HEK293T (cell line): ENCODE results near the gene ACBD6.

ENCODE experiments used
- ARNT ChIP-seq: fragments of 450-650 bp; IDR thresholded peaks from 2 replicates; pipeline ENCODE4 v1.6.1; 2017; ENCODE audit warnings: mild to moderate bottlenecking
- CTBP1 ChIP-seq: fragments of 450-650 bp; IDR thresholded peaks from 2 replicates; pipeline ENCODE4 v1.6.1; 2016; ENCODE audit warnings: borderline replicate concordance
- FOXA1 ChIP-seq: fragments of 450-650 bp; IDR thresholded peaks from 2 replicates; pipeline ENCODE4 v1.6.1; 2016; ENCODE audit warnings: mild to moderate bottlenecking
- FOXK2 ChIP-seq: fragments of 450-650 bp; IDR thresholded peaks from 2 replicates; pipeline ENCODE4 v1.6.1; 2016; ENCODE audit warnings: mild to moderate bottlenecking
- FOXM1 ChIP-seq: fragments of 450-650 bp; IDR thresholded peaks from 2 replicates; pipeline ENCODE4 v1.6.1; 2017; ENCODE audit warnings: mild to moderate bottlenecking, borderline replicate concordance
- HDGF ChIP-seq: fragments of 450-650 bp; IDR thresholded peaks from 2 replicates; pipeline ENCODE4 v1.6.1; 2017; ENCODE audit warnings: antibody characterized with exemption, borderline replicate concordance
- LEF1 ChIP-seq: fragments of 450-650 bp; IDR thresholded peaks from 2 replicates; pipeline ENCODE4 v1.6.1; 2017; ENCODE audit warnings: mild to moderate bottlenecking, borderline replicate concordance
- NFRKB ChIP-seq: fragments of 450-650 bp; IDR thresholded peaks from 2 replicates; pipeline ENCODE4 v1.6.1; 2016; ENCODE audit warnings: mild to moderate bottlenecking, moderate library complexity
- SP1 ChIP-seq: fragments of 450-650 bp; IDR thresholded peaks from 2 replicates; pipeline ENCODE4 v1.6.1; 2017
- SUZ12 ChIP-seq: fragments of 450-650 bp; IDR thresholded peaks from 2 replicates; pipeline ENCODE4 v1.6.1; 2016; ENCODE audit warnings: mild to moderate bottlenecking
- TARDBP ChIP-seq: fragments of 450-650 bp; IDR thresholded peaks from 2 replicates; pipeline ENCODE4 v1.6.1; 2016
- TF ChIP-seq, protein P1 (sequence below): fragments of 450-650 bp; IDR thresholded peaks from 2 replicates; pipeline ENCODE4 v1.6.1; 2016

GRCh38 chr1:180260541-180260940 is 241.8 kb downstream of the ACBD6 start:
- TF ChIP-seq FOXA1 (no peak), SP1 (no peak), SUZ12 (no peak), TARDBP (no peak), CTBP1 (no peak), FOXM1 (no peak), HDGF (no peak), FOXK2 (no peak), LEF1 (no peak), ARNT (no peak), NFRKB (no peak)
- TF ChIP-seq, protein P1, sequence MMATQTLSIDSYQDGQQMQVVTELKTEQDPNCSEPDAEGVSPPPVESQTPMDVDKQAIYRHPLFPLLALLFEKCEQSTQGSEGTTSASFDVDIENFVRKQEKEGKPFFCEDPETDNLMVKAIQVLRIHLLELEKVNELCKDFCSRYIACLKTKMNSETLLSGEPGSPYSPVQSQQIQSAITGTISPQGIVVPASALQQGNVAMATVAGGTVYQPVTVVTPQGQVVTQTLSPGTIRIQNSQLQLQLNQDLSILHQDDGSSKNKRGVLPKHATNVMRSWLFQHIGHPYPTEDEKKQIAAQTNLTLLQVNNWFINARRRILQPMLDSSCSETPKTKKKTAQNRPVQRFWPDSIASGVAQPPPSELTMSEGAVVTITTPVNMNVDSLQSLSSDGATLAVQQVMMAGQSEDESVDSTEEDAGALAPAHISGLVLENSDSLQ = no peak
